A549 (cell line): ENCODE measurements around the gene CALN1. TPM values are rescaled to one million over a fixed set of nuclear protein-coding genes. Genes with fewer than 3 reads are reported as not detected.

Experiments
- ATAC-seq, 2 experiments: fragments of 200-7000 bp in 1 of 2; fragments of >200 bp in 1 of 2; cut with Nextera tagmentation in 1 of 2; cut with Tn5 transposase in 1 of 2; 3 replicates each; pipeline versions ENCODE4 v1.8.0 to v1.9.1; 2018 to 2020; ENCODE audit warnings: mild to moderate bottlenecking in 1 of 2, moderate library complexity in 1 of 2
- CTCF ChIA-PET: fragments of 300-600 bp; sonication (Branson Sonifier 250); formaldehyde crosslinking; extraction: SDS; loops from one replicate; lab custom pipeline; 2021; ENCODE audit warnings: antibody characterized with exemption, inconsistent platforms; lab: Yijun Ruan, JAX
- POLR2A ChIA-PET: fragments of 350-600 bp; formaldehyde crosslinking; extraction: SDS; loops from one replicate; lab custom pipeline; 2021; ENCODE audit warnings: antibody characterized with exemption, inconsistent platforms; lab: Yijun Ruan, JAX
- DNase-seq, 2 experiments: peaks; one replicate each; pipeline versions ENCODE4 v3.0.0 to v3.0.0-alpha.2; 2011 to 2016; ENCODE audit warnings: low read depth in 1 of 2, low spot score in 1 of 2
- FAIRE-seq: peaks from 2 replicates; lab custom pipeline; 2011; peaks lifted over from hg19 to GRCh38; lab: Jason Lieb, UNC
- H3K27ac ChIP-seq, 2 experiments: fragments of >200 bp; sonication (Bioruptor Twin); formaldehyde crosslinking; 3 replicates each; pipeline ENCODE4 v1.5.1; 2016 to 2017
- H3K4me1 ChIP-seq: fragments of >200 bp; sonication (Bioruptor Twin); formaldehyde crosslinking; 3 replicates; pipeline ENCODE4 v1.6.1; 2016
- H3K4me2 ChIP-seq: fragments of >200 bp; sonication (Bioruptor Twin); formaldehyde crosslinking; 3 replicates; pipeline ENCODE4 v1.6.1; 2016
- H3K4me3 ChIP-seq: fragments of >200 bp; sonication (Bioruptor Twin); formaldehyde crosslinking; 3 replicates; pipeline ENCODE4 v1.5.1; 2016
- H3K9me3 ChIP-seq: fragments of >200 bp; sonication (Bioruptor Twin); formaldehyde crosslinking; 3 replicates; pipeline ENCODE4 v1.6.1; 2016
- BCL3 ChIP-seq: fragments of >200 bp; sonication (Bioruptor Twin); formaldehyde crosslinking; IDR thresholded peaks from 3 replicates; pipeline ENCODE4 v1.6.1; 2016
- CBX2 ChIP-seq: fragments of 200-600 bp; sonication (generic); IDR thresholded peaks from 2 replicates; pipeline ENCODE4 v1.6.1; 2016; ENCODE audit warnings: low read depth, mild to moderate bottlenecking, borderline replicate concordance
- CBX8 ChIP-seq: fragments of 200-600 bp; sonication (generic); IDR thresholded peaks from 2 replicates; pipeline ENCODE4 v1.6.1; 2016
- CEBPB ChIP-seq, 2 experiments: fragments of >200 bp in 1 of 2; sonication (Bioruptor Twin) in 1 of 2; formaldehyde crosslinking in 1 of 2; IDR thresholded peaks; 2 replicates each; pipeline ENCODE4 v1.6.1; 2012 to 2016
- CHD2 ChIP-seq: fragments of 150-350 bp; IDR thresholded peaks from 2 replicates; pipeline ENCODE4 v1.6.1; 2014; ENCODE audit warnings: low read length; ENCODE audit not compliant: partially characterized antibody
- CHD4 ChIP-seq: fragments of 200-600 bp; sonication (generic); IDR thresholded peaks from 2 replicates; pipeline ENCODE4 v1.6.1; 2016; ENCODE audit warnings: antibody characterized with exemption, mild to moderate bottlenecking, borderline replicate concordance
- E2F6 ChIP-seq: IDR thresholded peaks from 2 replicates; pipeline ENCODE4 v1.6.1; 2012; ENCODE audit warnings: low read depth, borderline replicate concordance
- ELK1 ChIP-seq: fragments of 150-350 bp; IDR thresholded peaks from 2 replicates; pipeline ENCODE4 v1.6.1; 2014; ENCODE audit warnings: low read depth, mild to moderate bottlenecking, low read length
- GATA3 ChIP-seq: IDR thresholded peaks from 2 replicates; pipeline ENCODE4 v1.6.1; 2012; ENCODE audit warnings: borderline replicate concordance
- HES2 ChIP-seq: fragments of >200 bp; sonication (Bioruptor Twin); formaldehyde crosslinking; IDR thresholded peaks from 2 replicates; pipeline ENCODE4 v1.6.1; 2016
- HMGXB4 ChIP-seq: fragments of 250-450 bp; sonication (Bioruptor Pico); IDR thresholded peaks from 2 replicates; pipeline ENCODE4 v1.5.0; 2021; ENCODE audit warnings: mild to moderate bottlenecking, moderate library complexity, borderline replicate concordance
- HOXA7 ChIP-seq: fragments of 250-450 bp; sonication (Bioruptor Pico); IDR thresholded peaks from 2 replicates; pipeline ENCODE4 v1.5.0; 2020; ENCODE audit warnings: mild to moderate bottlenecking, moderate library complexity
- JUNB ChIP-seq: fragments of >200 bp; sonication (Bioruptor Twin); formaldehyde crosslinking; IDR thresholded peaks from 2 replicates; pipeline ENCODE4 v1.6.1; 2016
- KDM5A ChIP-seq: fragments of 200-600 bp; sonication (generic); IDR thresholded peaks from 2 replicates; pipeline ENCODE4 v1.6.1; 2016; ENCODE audit warnings: antibody characterized with exemption, mild to moderate bottlenecking
- MAX ChIP-seq: IDR thresholded peaks from 2 replicates; pipeline ENCODE4 v1.6.1; 2012
- MAZ ChIP-seq: fragments of 150-350 bp; IDR thresholded peaks from 2 replicates; pipeline ENCODE4 v1.6.1; 2014; ENCODE audit warnings: antibody characterized with exemption, low read depth, low read length, borderline replicate concordance
- MYC ChIP-seq: IDR thresholded peaks from 2 replicates; pipeline ENCODE4 v1.6.1; 2012; ENCODE audit warnings: mild to moderate bottlenecking, inconsistent platforms, low read length, improper control_type of control experiment, borderline replicate concordance
- NFE2L2 ChIP-seq: fragments of 150-350 bp; conservative IDR thresholded peaks from 2 replicates; pipeline ENCODE4 v1.6.1; 2014; ENCODE audit warnings: low read length
- NR3C1 ChIP-seq: fragments of >200 bp; sonication (Bioruptor Twin); formaldehyde crosslinking; IDR thresholded peaks from 3 replicates; pipeline ENCODE4 v1.6.1; 2017
- RAD21 ChIP-seq, 2 experiments: fragments of >200 bp in 1 of 2; sonication (Bioruptor Twin) in 1 of 2; formaldehyde crosslinking in 1 of 2; IDR thresholded peaks in 1 of 2; conservative IDR thresholded peaks in 1 of 2; 2 replicates in 1 of 2; 3 replicates in 1 of 2; pipeline ENCODE4 v1.6.1; 2012 to 2018; ENCODE audit warnings: inconsistent platforms in 1 of 2
- RNF2 ChIP-seq: fragments of 200-600 bp; sonication (generic); IDR thresholded peaks from 2 replicates; pipeline ENCODE4 v1.6.1; 2016; ENCODE audit warnings: low read depth, mild to moderate bottlenecking, antibody characterized with exemption, moderate library complexity, borderline replicate concordance
- SMC3 ChIP-seq: fragments of >200 bp; sonication (Bioruptor Twin); formaldehyde crosslinking; IDR thresholded peaks from 3 replicates; pipeline ENCODE4 v1.6.1; 2018; ENCODE audit warnings: inconsistent platforms
- SREBF2 ChIP-seq: fragments of 450-650 bp; IDR thresholded peaks from 2 replicates; pipeline ENCODE4 v1.6.1; 2014; ENCODE audit warnings: mild to moderate bottlenecking, moderate library complexity
- ZFP36 ChIP-seq: fragments of 450-650 bp; IDR thresholded peaks from 2 replicates; pipeline ENCODE4 v1.6.1; 2014; ENCODE audit warnings: borderline replicate concordance; ENCODE audit not compliant: partially characterized antibody
- WGBS: methylation state at CpG from one replicate; pipeline ENCODE4 v1.1.6; 2017; ENCODE audit errors: missing lambda C conversion rate; 5-methylcytosine and 5-hydroxymethylcytosine counted together
- polyA plus RNA-seq, 4 experiments: library from polyadenylated mRNA; depleted of rRNA in 3 of 4; stranded (reverse); fragments of >200 nt; fragmentation: RNase III in 1 of 4; extraction: RNeasy Plus Mini Kit Qiagen cat#74134 plus additional on column Dnase treatment in 1 of 4; gene quantifications; 2 replicates in 3 of 4; 3 replicates in 1 of 4; pipeline ENCODE4 v1.2.3, GENCODE V29; 2011 to 2017

CALN1 gene
- polyA plus RNA-seq, 2 of the 4 experiments (the other 2 are of a cell fraction), result not detected

GRCh38 chr7:72336632-72337389 is 75.3 kb downstream of the CALN1 start:
- Histone ChIP-seq H3K9me3 (no peaks in the 10 kb centered on the region), H3K4me1 (no peaks in the 10 kb centered on the region), H3K4me2 (no peak overlapping the region), H3K27ac (no peak overlapping the region), H3K4me3 (no peak overlapping the region)
- no peak for DNase-seq
- TF ChIP-seq E2F6 (no peak), NR3C1 (no peak), CEBPB (IDR thresholded peaks at IDR 0.05) (no peak), HES2 (no peak), RAD21 (conservative IDR thresholded peaks at IDR 0.05 in 1 of 2, IDR thresholded peaks at IDR 0.05 in 1 of 2) (no peak), MYC (no peak), HMGXB4 (no peak), SREBF2 (no peak)
- 64% methylated on average over 72 of the region's 89 CpGs for WGBS
- no peak for FAIRE-seq
- ATAC-seq, result no peak
- ChIA-PET POLR2A (no interaction called here), CTCF (no interaction called here)

- Histone ChIP-seq H3K4me3 (no peak overlapping the region), H3K4me1 (no peaks in the 10 kb centered on the region), H3K4me2 (no peak overlapping the region), H3K27ac (no peak overlapping the region), H3K9me3 (no peaks in the 10 kb centered on the region)
- DNase-seq, result no peak
- ChIA-PET CTCF (no interaction called here), POLR2A (no interaction called here)
- no peak for ATAC-seq
- FAIRE-seq, result no peak
- no peak for TF ChIP-seq CHD2
- no peak for TF ChIP-seq JUNB
- TF ChIP-seq CBX8, result no peak
- TF ChIP-seq MAZ, result no peak
- TF ChIP-seq CHD4, result no peak
- no peak for TF ChIP-seq HOXA7
- TF ChIP-seq E2F6, result no peak
- TF ChIP-seq CBX2, result no peak
- no peak for TF ChIP-seq KDM5A
- no peak for TF ChIP-seq MAX
- no peak for TF ChIP-seq NR3C1
- TF ChIP-seq SMC3, result no peak
- no CpG with 5 or more reads among the region's 21 CpGs for WGBS
Measured at GRCh38 chr7:72336382-72336631, 75.8 kb downstream of the CALN1 start.

GRCh38 chr7:72335561-72336381 is 76.4 kb downstream of the CALN1 start:
- Histone ChIP-seq H3K4me2 (no peak overlapping the region), H3K9me3 (no peaks in the 10 kb centered on the region), H3K4me3 (no peak overlapping the region), H3K4me1 (no peaks in the 10 kb centered on the region), H3K27ac (no peak overlapping the region)
- ChIA-PET CTCF (interaction anchor here (0.6 kb wide), 1 partner anchor 691 kb away, joined by 4 read pairs; no protein-coding TSS in a partner anchor), POLR2A (no interaction called here)
- no peak for FAIRE-seq
- DNase-seq, result no peak
- ATAC-seq, result no peak
- WGBS, result 47% methylated on average over 27 of the region's 62 CpGs
- TF ChIP-seq NR3C1 (no peak), NFE2L2 (no peak), GATA3 (no peak), KDM5A (no peak), BCL3 (no peak), HMGXB4 (no peak), ELK1 (no peak), RNF2 (no peak), ZFP36 (no peak)
